Psoas muscle (tissue), 8 donors: ENCODE results near the gene CTF1. TPM values are rescaled to one million over a fixed set of nuclear protein-coding genes. Genes with fewer than 3 reads are reported as not detected.

ENCODE experiments used
- ATAC-seq, 4 donors: fragments of 200-7000 bp; cut with Tn5 transposase; one replicate each; pipeline ENCODE4 v1.9.1; 2020; ENCODE audit warnings: moderate library complexity in 3 of 4, mild to moderate bottlenecking in 2 of 4
- DNase-seq, 2 donors: peaks; one replicate each; pipeline ENCODE4 v3.0.0-alpha.2; 2020
- H3K27ac ChIP-seq: fragments of 200-600 bp; one replicate; pipeline ENCODE4 v1.8.0; 2022
- H3K27me3 ChIP-seq, 3 donors: fragments of 200-600 bp in 1 of 3; one replicate each; pipeline versions ENCODE4 v1.6.1 to v1.8.0; 2013 to 2022; ENCODE audit warnings: low read length in 2 of 3, mild to moderate bottlenecking in 2 of 3, moderate library complexity in 1 of 3; ENCODE audit not compliant: insufficient read depth in 3 of 3
- H3K36me3 ChIP-seq, 2 donors: fragments of 200-600 bp in 1 of 2; one replicate each; pipeline versions ENCODE4 v1.6.1 to v1.8.0; 2013 to 2022; ENCODE audit warnings: low read depth in 1 of 2, mild to moderate bottlenecking in 1 of 2, moderate library complexity in 1 of 2; ENCODE audit not compliant: insufficient read depth in 1 of 2
- H3K4me1 ChIP-seq: fragments of 200-600 bp; one replicate; pipeline ENCODE4 v1.8.0; 2022
- H3K4me3 ChIP-seq: fragments of 200-600 bp; one replicate; pipeline ENCODE4 v1.8.0; 2022; ENCODE audit warnings: mild to moderate bottlenecking
- H3K9me3 ChIP-seq: fragments of 200-600 bp; one replicate; pipeline ENCODE4 v1.8.0; 2022
- WGBS, 3 donors: extraction: QIAGEN DNeasy Blood & Tissue Kit; methylation state at CpG; one replicate each; pipeline versions ENCODE4 v1.1.6 to v1.1.7; 2013; 5-methylcytosine and 5-hydroxymethylcytosine counted together
- intact Hi-C, 2 donors: fragments of 100-400 bp; cut with DNase I; formaldehyde crosslinking; loops; one replicate each; pipeline versions ENCODE4 v1.11.0 to v1.14.2; 2022
- polyA plus RNA-seq, 3 donors: library from polyadenylated mRNA; stranded (reverse); fragments of 200-250 nt; gene quantifications; one replicate each; pipeline ENCODE4 v1.2.3, GENCODE V29; 2013
- total RNA-seq, 4 donors: library from RNA; stranded (reverse); fragmentation: NEBNext Ultra II Directional in 2 of 4; extraction: Animal tissue kit (Norgen Biotek cat#: 25700) in 2 of 4; gene quantifications; one replicate each; pipeline versions ENCODE4 v1.2.1 to v1.2.4, GENCODE V29; 2021 to 2023
- TF ChIP-seq, protein P1 (sequence below): fragments of 200-600 bp; IDR thresholded peaks from one replicate; pipeline ENCODE4 v1.8.0; 2022; ENCODE audit warnings: antibody characterized with exemption
- donor health status: healthy with polysubstance abuse.
- donor health status: DM: no; HTN: no; CAD: no; lungs with moderate emphysema.
- donor health status: Bipolar disorder and iron deficiency.
- donor health status: healthy.
- donor health status: DM: yes; HTN: yes; CAD: no.
- donor health status: DM: no; HTN: no; CAD: no.
- donor health status: DM: no; HTN: no; CAD: no.
- donor health status: DM: yes; HTN: yes; CAD: no.

Gene CTF1
- total and polyA plus RNA-seq, 7 donors = 4.9 to 16.6 (median 8.5) TPM

DNA sequence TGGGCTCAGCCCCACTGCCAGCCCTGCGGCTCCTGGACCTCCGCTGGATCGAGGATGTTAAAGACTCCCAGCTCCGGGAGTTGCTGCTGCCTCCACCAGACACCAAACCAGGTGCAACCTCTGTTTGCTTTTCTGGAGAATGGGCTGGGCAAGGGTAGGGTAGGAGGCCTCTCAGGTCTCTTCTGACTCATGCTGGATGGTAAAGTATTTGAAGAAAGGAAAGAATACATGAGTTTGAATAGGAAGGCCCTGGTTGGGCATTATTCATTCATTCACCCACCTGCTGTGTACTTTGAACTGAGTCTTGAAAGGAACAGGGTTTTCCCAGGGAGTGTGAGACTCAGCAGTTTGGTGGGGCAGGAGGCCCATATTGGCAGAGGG, 46.0 kb downstream of the CTF1 start:
- DNase-seq (no peak), ATAC-seq (no peak)
- H3K27me3 ChIP-seq = no peaks in the 10 kb centered on the region
- peak overlapping the region; percentile 67 for H3K27ac ChIP-seq
- peaks cover 0 to 23% of the 10 kb centered on the region in 2 donors for H3K36me3 ChIP-seq
- peaks cover 11% of the 10 kb centered on the region for H3K4me1 ChIP-seq
- WGBS, 3 donors = 86 to 91% (median 87%) methylated on average over 4 of the region's 4 CpGs
- TF ChIP-seq, protein P1, sequence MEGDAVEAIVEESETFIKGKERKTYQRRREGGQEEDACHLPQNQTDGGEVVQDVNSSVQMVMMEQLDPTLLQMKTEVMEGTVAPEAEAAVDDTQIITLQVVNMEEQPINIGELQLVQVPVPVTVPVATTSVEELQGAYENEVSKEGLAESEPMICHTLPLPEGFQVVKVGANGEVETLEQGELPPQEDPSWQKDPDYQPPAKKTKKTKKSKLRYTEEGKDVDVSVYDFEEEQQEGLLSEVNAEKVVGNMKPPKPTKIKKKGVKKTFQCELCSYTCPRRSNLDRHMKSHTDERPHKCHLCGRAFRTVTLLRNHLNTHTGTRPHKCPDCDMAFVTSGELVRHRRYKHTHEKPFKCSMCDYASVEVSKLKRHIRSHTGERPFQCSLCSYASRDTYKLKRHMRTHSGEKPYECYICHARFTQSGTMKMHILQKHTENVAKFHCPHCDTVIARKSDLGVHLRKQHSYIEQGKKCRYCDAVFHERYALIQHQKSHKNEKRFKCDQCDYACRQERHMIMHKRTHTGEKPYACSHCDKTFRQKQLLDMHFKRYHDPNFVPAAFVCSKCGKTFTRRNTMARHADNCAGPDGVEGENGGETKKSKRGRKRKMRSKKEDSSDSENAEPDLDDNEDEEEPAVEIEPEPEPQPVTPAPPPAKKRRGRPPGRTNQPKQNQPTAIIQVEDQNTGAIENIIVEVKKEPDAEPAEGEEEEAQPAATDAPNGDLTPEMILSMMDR = no peak
- H3K9me3 ChIP-seq = no peaks in the 10 kb centered on the region
- intact Hi-C loops = no loop called here
- H3K4me3 ChIP-seq = no peak overlapping the region

DNA sequence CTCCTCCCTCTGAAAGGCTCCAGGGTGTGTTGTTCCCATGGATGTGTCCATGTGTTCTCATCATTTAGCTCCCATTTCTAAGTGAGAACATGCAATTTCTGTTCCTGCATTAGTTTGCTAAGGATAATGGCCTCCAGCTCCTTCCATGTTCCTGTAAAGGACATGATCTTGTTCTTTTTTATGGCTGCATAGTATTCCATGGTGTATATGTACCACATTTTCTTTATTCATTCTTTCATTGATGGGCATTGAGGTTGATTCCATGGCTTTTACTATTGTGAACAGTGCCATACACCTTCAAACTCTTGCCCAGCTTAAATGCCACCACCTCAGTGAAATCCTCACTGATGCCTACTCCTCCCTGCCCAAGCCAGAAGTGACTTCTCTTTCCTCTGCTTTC, 47.9 kb downstream of the CTF1 start:
- H3K9me3 ChIP-seq = no peaks in the 10 kb centered on the region
- peaks cover 11% of the 10 kb centered on the region for H3K4me1 ChIP-seq
- DNase-seq = no peak
- no peak for ATAC-seq
- TF ChIP-seq, protein P1 = no peak
- peaks cover 0 to 23% of the 10 kb centered on the region in 2 donors for H3K36me3 ChIP-seq
- no peak overlapping the region for H3K4me3 ChIP-seq
- H3K27me3 ChIP-seq = no peaks in the 10 kb centered on the region
- H3K27ac ChIP-seq = no peak overlapping the region
- intact Hi-C loops = no loop called here

DNA sequence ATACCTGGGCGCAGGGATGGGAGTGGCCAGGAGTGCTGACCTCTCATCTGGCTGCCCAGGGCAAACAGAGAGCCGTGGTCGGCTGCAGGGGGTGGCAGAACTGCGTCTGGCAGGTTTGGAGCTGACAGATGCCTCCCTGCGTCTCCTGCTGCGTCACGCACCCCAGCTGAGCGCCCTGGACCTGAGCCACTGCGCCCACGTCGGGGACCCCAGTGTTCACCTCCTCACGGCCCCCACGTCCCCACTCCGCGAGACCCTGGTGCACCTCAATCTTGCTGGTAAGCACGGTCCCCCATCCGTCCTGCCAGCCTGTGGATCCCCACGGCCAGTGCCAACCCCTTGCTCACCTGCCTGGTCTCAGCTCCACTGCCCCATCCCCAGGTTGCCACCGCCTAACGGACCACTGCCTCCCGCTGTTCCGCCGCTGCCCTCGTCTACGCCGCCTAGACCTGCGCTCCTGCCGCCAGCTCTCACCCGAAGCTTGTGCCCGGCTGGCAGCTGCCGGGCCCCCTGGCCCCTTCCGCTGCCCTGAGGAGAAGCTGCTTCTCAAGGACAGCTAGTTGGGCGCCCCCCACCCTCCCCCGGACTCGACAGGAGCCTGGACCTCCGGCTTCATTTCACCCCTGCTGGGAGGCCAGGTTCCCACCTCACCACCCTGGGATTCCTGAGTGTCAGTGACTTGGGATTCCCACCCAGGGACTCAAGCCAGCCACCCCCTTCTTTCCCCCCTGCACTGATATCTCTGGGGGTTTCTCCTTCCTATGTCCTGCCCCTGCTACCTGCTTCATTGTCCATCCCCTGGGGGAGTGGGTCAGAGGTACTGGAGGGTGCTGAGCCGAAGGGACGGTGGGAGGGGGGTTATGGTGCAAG, 50.5 kb downstream of the CTF1 start:
- Histone ChIP-seq H3K36me3 (peaks cover 0 to 23% of the 10 kb centered on the region in 2 donors), H3K4me1 (peaks cover 19% of the 10 kb centered on the region), H3K27me3 (no peaks in the 10 kb centered on the region), H3K27ac (no peak overlapping the region), H3K9me3 (no peaks in the 10 kb centered on the region), H3K4me3 (no peak overlapping the region)
- ATAC-seq (no peak), DNase-seq (no peak)
- 88 to 91% (median 89%) methylated on average over 37 to 38 of the region's 38 CpGs for WGBS, 3 donors
- TF ChIP-seq, protein P1 = no peak
- intact Hi-C loops = no loop called here

DNA sequence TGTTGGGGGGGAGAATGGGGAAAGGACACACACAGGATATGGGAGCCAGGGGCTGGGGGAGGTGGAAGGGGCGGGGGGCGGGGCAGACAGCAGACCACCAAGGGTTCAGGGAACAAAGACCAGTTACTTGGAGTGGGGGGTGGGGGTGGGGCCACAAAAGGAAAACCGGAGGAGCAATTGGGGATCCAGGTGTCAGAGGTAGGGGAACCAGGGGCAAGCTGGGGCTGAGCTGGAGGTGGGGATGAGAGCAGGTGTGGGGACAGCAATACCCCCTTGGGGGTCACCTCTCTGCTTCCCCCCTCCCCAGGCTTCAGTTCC, 51.1 kb downstream of the CTF1 start:
- intact Hi-C loops = no loop called here
- ATAC-seq = no peak

More for the DNA sequence above, 51.1 kb downstream of the CTF1 start:
- Histone ChIP-seq H3K27me3 (no peaks in the 10 kb centered on the region), H3K4me3 (no peak overlapping the region), H3K36me3 (peaks cover 0 to 19% of the 10 kb centered on the region in 2 donors), H3K27ac (peak overlapping the region; percentile 16), H3K4me1 (peaks cover 14% of the 10 kb centered on the region), H3K9me3 (no peaks in the 10 kb centered on the region)
- DNase-seq = no peak
- 82 to 92% (median 90%) methylated on average over 2 to 3 of the region's 3 CpGs for WGBS, 3 donors
- TF ChIP-seq, protein P1 = no peak
